HK-2 (cell line): ENCODE measurements around the gene EWSR1.
"Not testable (repeated sequence)": the region's sequence is repeated elsewhere in the genome, so short reads cannot be mapped to it uniquely, and the experiment has no call there.

ENCODE experiments used
- DNase-seq: peaks from one replicate; pipeline ENCODE4 v3.0.0-alpha.2; 2018; ENCODE audit not compliant: unreplicated experiment

Gene EWSR1

DNA sequence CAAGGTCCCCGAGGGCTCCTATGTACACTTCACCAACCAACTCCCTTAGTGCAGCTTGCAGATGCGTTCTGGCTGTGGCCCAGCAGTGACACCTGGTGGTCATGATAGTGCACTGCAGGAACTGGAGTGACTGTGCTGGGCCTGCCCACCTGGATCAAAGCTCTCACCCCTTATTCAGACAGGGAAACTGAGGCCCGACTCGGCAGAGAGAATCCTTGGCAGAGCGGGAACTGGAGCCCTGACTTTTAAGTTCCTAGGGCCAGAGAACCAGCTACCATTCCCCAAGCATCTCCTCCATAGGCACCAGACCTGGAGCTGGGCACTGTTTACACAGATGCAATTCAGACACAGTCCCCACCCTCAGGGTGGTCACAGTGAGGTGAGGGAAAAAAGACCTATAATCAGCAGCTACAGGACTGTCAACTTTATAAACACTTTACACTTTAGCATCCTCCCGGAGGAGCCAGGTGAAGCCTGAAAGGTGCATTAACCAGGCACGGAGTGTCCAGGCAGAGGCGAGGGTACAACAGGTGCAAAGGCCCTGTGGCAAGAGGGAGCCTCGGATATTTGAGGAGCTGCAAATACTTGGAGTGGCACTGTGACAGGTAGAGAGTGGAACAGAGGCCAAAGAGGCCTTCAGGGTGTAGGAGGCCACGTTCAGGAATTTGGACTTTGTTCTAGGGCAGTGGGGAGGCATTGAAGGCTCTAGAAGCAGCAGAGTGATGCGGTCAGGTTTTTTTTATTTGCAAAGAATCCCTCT lies 22.3 kb upstream of the EWSR1 start:
- DNase-seq, result peak; percentile 58

DNA sequence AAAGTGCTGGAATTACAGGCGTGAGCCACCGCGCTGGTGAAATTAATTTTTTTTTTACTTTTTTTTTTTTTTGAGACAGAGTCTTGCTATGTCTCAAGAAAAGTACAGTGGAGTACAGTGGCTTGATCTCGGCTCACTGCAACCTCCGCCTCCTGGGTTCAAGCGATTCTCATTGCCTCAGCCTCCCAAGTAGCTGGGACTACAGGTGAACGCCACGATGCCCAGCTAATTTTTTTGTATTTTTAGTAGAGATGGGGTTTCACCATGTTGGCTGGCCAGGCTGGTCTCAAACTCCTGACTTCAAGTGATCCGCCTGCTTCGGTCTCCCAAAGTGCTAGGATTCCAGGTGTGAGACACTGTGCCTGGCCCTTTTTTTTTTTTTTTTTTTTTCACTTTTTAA lies 20.2 kb upstream of the EWSR1 start:
- DNase-seq, result not testable (repeated sequence)

- no peak for DNase-seq
Observed at GRCh38 chr22:29251265-29251664, 16.8 kb upstream of the EWSR1 start.

DNA sequence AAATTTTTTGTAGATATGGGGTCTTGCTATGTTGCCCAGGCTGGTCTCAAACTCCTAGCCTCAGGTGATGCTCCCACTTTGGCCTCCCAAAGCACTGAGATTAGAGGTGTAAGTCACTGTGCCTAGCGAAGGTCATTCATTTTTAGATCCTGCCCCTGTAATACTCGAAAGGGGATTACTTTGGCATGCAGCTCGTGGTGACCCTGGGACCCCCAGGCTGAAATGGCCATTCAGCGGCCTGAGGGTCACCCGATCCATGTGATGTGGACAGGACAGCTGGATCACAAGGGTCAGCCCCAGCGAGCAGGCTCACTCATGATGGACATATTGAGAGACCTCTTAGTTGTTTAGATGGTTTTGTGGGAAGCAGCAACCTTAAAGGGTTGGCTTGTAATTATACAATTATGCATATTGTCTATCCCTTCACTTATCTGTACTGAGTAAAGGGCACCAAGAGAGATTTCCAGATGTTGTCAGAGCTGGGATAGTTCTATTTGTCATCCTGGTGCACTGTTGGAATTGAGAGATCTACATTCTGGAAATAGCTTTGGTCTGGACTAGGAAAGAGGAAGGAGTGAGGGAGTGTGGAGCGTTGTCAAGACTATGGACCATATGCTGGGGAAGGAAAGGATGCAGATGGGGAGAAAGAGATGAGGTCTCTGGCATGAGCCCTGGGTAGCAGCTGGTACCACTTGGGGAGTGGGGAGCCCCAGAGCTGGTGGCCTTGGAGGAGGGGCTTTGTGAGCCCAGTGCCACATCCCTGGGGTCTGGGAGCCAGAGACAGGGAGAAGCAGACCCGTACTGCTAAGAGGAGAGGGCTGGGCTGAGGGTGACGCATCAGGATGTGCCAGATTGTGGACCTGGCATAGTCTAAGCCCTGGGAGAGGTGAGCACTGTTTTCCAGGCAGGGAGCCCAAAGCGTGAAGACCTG lies 15.8 kb upstream of the EWSR1 start:
- no peak for DNase-seq

GRCh38 chr22:29253561-29254285 lies 14.3 kb upstream of the EWSR1 start:
- no peak for DNase-seq

- DNase-seq, result no peak
Observed at GRCh38 chr22:29254286-29254660, 13.8 kb upstream of the EWSR1 start.

DNA sequence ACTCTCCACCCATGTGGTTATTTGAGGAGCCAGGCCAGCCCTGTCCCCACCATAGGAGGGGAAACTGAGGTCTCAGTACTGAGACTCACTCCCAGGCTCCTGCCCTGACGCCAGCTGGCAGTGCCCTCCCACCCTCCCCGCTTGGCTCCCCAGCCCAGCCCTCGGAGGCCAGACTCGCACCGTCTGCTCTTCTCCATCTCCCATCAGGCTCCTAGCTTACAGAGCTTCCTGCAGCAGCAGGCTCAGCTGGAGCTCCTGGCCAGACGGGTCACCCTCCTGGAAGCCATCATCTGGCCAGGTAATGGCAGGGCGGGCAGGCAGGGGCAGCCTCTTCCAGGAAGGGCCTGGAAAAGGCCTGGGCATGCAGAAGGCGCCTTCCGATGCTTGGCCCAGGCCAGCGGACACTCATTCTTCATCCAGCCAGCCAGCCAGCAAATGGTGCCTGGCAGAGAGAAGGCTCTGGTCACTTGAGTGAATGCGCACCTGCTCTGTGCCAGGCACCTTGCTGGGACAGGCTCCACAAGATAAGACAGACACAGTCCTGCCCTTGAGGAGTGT lies 12.9 kb upstream of the EWSR1 start:
- DNase-seq, result no peak

DNA sequence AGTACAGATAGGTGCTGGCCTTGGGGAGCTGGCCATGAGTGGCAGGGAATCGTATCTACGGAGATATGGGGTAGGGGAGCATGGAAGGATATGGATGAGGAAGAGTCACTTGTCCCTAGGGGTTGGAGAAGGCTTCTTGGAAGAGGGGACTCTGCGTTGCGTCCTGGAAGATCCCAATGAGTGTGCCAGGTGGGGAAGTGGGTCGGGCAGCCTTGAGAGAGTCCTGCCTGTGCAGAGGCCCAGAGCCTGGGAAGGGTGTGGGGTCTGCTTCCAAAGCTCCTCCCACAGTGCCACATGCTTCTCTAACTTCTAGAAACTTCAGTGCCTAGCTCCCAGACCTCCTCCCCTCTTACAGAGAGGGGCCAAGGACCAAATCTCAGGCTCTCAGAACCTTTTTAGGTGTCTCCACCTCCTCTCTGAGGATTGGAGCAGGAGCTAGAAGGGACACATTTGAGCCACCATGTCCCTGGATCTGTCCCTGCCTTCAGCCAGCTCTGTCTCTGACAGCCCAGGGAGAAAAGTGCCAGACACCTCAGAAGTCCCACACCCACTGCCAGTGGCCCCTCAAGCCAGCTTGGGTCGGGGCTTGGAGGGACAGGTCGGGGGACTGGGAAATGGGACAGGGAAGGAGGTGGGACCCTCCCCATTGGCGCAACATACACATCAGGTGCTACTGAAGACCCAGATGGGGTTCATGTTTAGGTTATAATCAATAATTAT lies 11.3 kb upstream of the EWSR1 start:
- DNase-seq, result no peak

DNA sequence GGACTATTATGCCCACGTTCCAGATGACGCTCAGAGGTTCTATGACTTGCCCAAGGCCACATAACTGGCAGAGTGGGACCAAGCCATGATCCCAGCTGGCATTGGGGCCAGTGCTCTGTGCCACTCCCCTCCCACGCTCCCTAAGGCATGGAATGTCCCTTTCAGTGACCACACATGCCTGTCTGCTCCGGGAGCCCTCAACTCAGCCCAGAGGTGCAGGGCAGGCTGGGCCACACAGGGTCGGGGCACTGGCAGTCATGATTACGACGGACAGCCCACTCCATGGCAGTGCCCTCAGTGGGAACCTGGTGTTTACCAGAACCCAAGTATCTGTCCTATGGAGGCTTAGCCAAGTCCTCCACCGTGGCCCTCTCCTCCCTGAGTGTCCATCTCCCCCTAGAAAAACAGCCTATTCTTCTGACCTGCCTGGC lies 10.3 kb upstream of the EWSR1 start:
- no peak for DNase-seq

DNA sequence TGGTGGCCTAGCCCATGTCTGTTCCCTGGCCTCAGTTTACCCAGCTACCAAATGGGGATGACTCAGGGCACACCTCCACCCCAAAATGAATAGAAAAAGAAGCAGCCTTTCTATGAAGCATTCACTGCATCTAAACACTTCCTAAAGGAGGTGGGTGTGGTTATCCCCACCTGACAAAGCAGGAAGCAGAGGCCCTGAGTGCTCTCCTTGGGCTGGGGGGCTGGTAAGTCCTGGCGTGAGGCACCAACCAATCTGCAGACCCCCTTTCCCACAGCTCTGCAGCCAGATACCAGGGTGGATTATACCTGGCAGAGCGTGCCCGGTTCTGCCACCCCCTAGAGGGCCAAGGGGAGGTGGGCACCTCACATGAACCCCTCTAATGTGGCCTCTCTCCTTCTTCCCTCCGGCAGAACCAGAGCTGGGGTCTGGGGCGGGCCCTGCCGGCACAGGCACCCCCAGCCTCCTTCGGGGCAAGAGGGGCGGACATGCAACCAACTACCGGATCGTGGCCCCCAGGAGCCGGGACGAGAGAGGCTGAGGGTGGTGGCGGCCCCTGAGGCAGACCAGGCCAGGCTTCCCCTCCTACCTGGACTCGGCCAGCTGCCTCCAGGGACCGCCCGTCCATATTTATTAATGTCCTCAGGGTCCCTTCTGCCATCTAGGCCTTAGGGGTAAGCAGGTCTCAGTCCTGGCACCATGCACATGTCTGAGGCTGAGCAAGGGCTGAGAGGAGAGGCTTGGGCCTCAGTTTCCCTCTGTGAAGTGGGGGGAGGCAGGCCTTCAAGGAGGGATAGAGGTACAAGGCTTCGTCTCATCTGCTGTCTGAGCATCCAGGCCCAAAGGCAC lies 9.4 kb upstream of the EWSR1 start:
- DNase-seq, result no peak

GRCh38 chr22:29259253-29259899 lies 8.7 kb upstream of the EWSR1 start:
- no peak for DNase-seq

GRCh38 chr22:29260031-29260560 lies 8.0 kb upstream of the EWSR1 start:
- no peak for DNase-seq

- DNase-seq, result no peak
Observed at GRCh38 chr22:29260601-29261315, 7.3 kb upstream of the EWSR1 start.

- DNase-seq, result no peak
Observed at GRCh38 chr22:29263791-29264276, 4.2 kb upstream of the EWSR1 start.

DNA sequence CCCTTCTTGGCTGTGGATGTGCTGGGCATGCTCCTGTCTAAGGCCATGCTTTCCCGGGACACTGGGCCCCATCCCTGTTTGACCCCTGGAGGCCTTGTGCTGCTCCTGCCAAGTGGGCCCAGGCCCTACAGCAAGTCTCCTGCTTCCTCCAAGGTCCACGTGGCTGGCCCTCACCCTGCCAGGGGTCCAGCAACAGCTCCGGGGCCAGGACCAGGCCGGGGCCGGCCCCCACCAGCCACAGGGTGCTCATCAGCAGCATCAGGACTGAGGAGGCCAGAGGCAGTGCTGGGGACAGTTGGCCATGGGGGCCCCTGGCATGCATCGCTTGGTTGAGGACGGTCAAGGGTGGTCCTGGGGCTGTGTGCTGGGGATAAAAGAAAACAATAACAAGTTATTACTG lies 2.8 kb upstream of the EWSR1 start:
- no peak for DNase-seq

GRCh38 chr22:29265929-29266328 lies 2.1 kb upstream of the EWSR1 start:
- no peak for DNase-seq

DNA sequence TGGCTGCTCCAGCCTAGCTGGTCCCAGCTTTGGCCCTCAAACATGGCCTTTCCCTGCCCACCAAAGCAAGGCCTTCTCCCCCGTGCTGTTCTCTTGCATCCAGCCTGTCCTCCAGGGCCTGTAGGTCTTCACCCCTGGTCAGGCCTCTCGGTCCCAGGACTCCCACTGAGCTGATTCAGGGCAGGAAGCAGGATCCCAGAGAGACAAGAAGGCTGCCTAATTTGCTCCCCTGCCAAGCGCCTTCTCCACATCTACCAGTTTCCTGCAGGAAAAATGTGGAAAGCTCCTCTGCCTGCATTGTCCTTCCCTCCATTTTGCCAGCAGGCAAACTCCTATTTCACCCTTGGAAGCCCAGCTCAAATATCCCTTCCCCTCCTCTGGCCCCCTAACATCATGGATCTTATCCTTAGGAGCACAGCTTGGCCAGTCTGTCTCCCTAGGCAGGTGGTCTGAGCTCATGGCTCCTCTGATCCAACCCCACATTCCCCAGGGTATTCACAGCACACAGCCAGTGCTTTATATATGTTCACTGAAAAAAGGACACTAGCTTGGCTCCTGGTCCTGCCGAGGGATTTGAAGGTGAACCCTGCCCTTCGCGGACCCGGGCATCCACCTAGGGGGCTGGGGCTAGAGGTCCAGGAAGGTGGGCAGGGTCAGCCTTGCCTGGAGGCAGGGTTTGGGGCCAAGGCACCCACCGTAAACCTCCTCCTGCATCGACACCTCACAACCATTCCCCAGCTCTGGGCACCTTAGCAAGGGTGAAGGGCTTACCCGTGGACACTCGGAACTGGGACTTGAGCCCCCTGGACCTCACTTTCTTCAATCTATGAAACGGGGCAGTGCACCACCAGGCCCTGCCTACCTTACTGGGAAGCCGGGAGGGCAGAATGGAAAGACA lies 1.3 kb upstream of the EWSR1 start:
- peak; percentile 13 for DNase-seq

DNA sequence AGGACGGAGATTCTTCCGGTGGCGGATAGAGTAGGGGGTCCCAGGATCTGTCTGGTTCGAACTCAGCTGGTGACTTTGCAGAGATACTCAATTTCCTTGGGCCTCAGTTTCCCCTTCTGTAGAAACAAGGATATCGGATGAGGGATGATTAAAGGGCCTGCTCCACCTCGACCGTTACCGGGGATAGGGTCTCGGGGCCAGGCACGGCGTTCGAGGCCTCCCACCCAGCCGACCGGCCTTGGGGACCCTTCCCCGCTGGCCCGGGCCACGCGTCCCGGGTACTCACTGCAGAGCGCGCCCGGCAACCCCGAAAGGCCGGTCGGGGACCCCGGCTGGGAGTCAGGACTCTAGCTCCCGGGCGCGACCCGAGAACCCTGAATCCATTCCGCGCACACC lies 608 bp upstream of the EWSR1 start:
- no peak for DNase-seq
